B cell (primary cell): ENCODE data around the gene ZNF521. TPM values are rescaled to one million over a fixed set of nuclear protein-coding genes. Genes with fewer than 3 reads are reported as not detected.

Source experiments
- ATAC-seq: fragments of 200-7000 bp; cut with Tn5 transposase; one replicate; pipeline ENCODE4 v1.10.0; 2021; ENCODE audit warnings: low read depth, mild to moderate bottlenecking, moderate number of reproducible peaks, moderate library complexity
- CTCF ChIA-PET: fragments of 350-600 bp; sonication (Branson Sonifier 250); formaldehyde crosslinking; loops from one replicate; lab custom pipeline; 2021; ENCODE audit warnings: antibody characterized with exemption, inconsistent platforms; lab: Charles Lee
- POLR2A ChIA-PET: fragments of 350-600 bp; sonication (Branson Sonifier 250); formaldehyde crosslinking; loops from one replicate; lab custom pipeline; 2021; ENCODE audit warnings: antibody characterized with exemption; lab: Charles Lee
- DNase-seq: peaks from one replicate; pipeline ENCODE4 v3.0.0; 2013
- H2AFZ ChIP-seq: 2 replicates; pipeline ENCODE4 v1.6.1; 2012; ENCODE audit warnings: mild to moderate bottlenecking, low read depth, low read length; ENCODE audit not compliant: insufficient read depth, poor library complexity, severe bottlenecking
- H3K27ac ChIP-seq, 2 donors: 1 replicate in 1 of 2; 2 replicates in 1 of 2; pipeline ENCODE4 v1.5.1; 2012 to 2013; ENCODE audit warnings: low read length in 2 of 2, mild to moderate bottlenecking in 2 of 2, moderate library complexity in 1 of 2
- H3K27me3 ChIP-seq, 4 experiments: fragments of 200-600 bp in 1 of 4; sonication (generic) in 1 of 4; replicated peaks in 1 of 4; 1 replicate in 2 of 4; 2 replicates in 2 of 4; pipeline versions ENCODE4 v1.6.1 to v1.7.0; 2013 to 2016; ENCODE audit warnings: low read length in 3 of 4, mild to moderate bottlenecking in 2 of 4, mixed read lengths in 1 of 4, moderate library complexity in 1 of 4; ENCODE audit not compliant: insufficient read depth in 4 of 4, control insufficient read depth in 3 of 4; ENCODE audit errors: control extremely low read depth in 1 of 4
- H3K36me3 ChIP-seq, 2 experiments: replicated peaks in 1 of 2; 1 replicate in 1 of 2; 2 replicates in 1 of 2; pipeline versions ENCODE4 v1.6.1 to v1.7.1; 2013; ENCODE audit warnings: low read length in 1 of 2; ENCODE audit not compliant: insufficient read depth in 2 of 2, control insufficient read depth in 1 of 2; ENCODE audit errors: control extremely low read depth in 1 of 2, extremely low read depth in 1 of 2
- H3K4me1 ChIP-seq, 2 donors: fragments of 200-600 bp in 1 of 2; sonication (generic) in 1 of 2; 1 replicate in 1 of 2; 2 replicates in 1 of 2; pipeline versions ENCODE4 v1.5.1 to v1.6.1; 2013 to 2017; ENCODE audit warnings: low read length in 2 of 2; ENCODE audit not compliant: control insufficient read depth in 2 of 2, insufficient read depth in 2 of 2
- H3K4me2 ChIP-seq: replicated peaks from 2 replicates; pipeline ENCODE3; 2012; ENCODE audit warnings: mild to moderate bottlenecking, low read depth, low read length; ENCODE audit not compliant: poor library complexity, severe bottlenecking
- H3K4me3 ChIP-seq, 5 experiments: fragments of 200-600 bp in 1 of 5; sonication (generic) in 1 of 5; 1 replicate in 3 of 5; 2 replicates in 2 of 5; pipeline versions ENCODE4 v1.5.1 to v1.7.0; 2011 to 2016; ENCODE audit warnings: low read length in 4 of 5, mild to moderate bottlenecking in 4 of 5, low read depth in 2 of 5, control low read depth in 1 of 5, moderate library complexity in 1 of 5; ENCODE audit not compliant: insufficient read depth in 1 of 5; ENCODE audit errors: control extremely low read depth in 1 of 5, extremely low read depth in 1 of 5
- H3K79me2 ChIP-seq: fragments of 200-600 bp; sonication (generic); one replicate; pipeline ENCODE4 v1.6.0; 2016; ENCODE audit warnings: low read length; ENCODE audit not compliant: control insufficient read depth, insufficient read depth
- H3K9ac ChIP-seq: fragments of 200-600 bp; sonication (generic); 2 replicates; pipeline ENCODE4 v1.6.1; 2017; ENCODE audit warnings: mild to moderate bottlenecking, low read length, moderate library complexity
- H3K9me3 ChIP-seq, 3 donors: one replicate each; pipeline versions ENCODE4 v1.6.1 to v1.7.1; 2013; ENCODE audit warnings: low read length in 2 of 3; ENCODE audit not compliant: control insufficient read depth in 2 of 3, insufficient read depth in 1 of 3; ENCODE audit errors: control extremely low read depth in 1 of 3
- H4K20me1 ChIP-seq: 2 replicates; pipeline ENCODE4 v1.6.0; 2012; ENCODE audit warnings: mild to moderate bottlenecking, low read length; ENCODE audit not compliant: insufficient read depth, control insufficient read depth, poor library complexity, severe bottlenecking
- H3K27ac Mint-ChIP-seq: one replicate; pipeline ENCODE4 v1.8.0; 2021; ENCODE audit warnings: mixed read lengths
- H3K27me3 Mint-ChIP-seq: one replicate; pipeline ENCODE4 v1.8.0; 2021; ENCODE audit warnings: mixed read lengths
- H3K4me1 Mint-ChIP-seq: one replicate; pipeline ENCODE4 v1.8.0; 2021; ENCODE audit warnings: mixed read lengths
- H3K4me3 Mint-ChIP-seq: one replicate; pipeline ENCODE4 v1.8.0; 2021; ENCODE audit warnings: mixed read lengths
- H3K9me3 Mint-ChIP-seq: one replicate; pipeline ENCODE4 v1.8.0; 2022; ENCODE audit warnings: mixed read lengths; ENCODE audit not compliant: insufficient read depth
- EZH2 ChIP-seq: IDR thresholded peaks from 2 replicates; pipeline ENCODE4 v1.6.1; 2012; ENCODE audit warnings: borderline replicate concordance, low read depth, mild to moderate bottlenecking, moderate library complexity, low read length; ENCODE audit not compliant: insufficient read depth, poor library complexity, severe bottlenecking
- WGBS: methylation state at CpG from one replicate; pipeline ENCODE4 v1.1.5; 2013; ENCODE audit warnings: missing lambda C conversion rate; ENCODE audit not compliant: insufficient coverage; 5-methylcytosine and 5-hydroxymethylcytosine counted together
- intact Hi-C: fragments of 100-400 bp; cut with micrococcal nuclease; formaldehyde crosslinking; loops from one replicate; pipeline ENCODE4 v1.10.0; 2022
- polyA plus RNA-seq: library from polyadenylated mRNA; depleted of rRNA; stranded (reverse); fragments of >200 nt; gene quantifications from 2 replicates; pipeline ENCODE4 v1.2.3, GENCODE V29; 2012
- total RNA-seq, 2 donors: library from RNA; stranded (reverse); fragments of 120-200 nt in 1 of 2; gene quantifications; 1 replicate in 1 of 2; 2 replicates in 1 of 2; pipeline versions ENCODE4 v1.2.3 to v1.2.4, GENCODE V29; 2013 to 2022
- TF ChIP-seq, protein P1 (sequence below): fragments of 200-600 bp; IDR thresholded peaks from one replicate; pipeline ENCODE4 v1.8.0; 2022; ENCODE audit warnings: antibody characterized with exemption, mild to moderate bottlenecking

Gene ZNF521
- total and polyA plus RNA-seq, 2 donors (not counting 1 experiment from before 2014, with no cell fraction given) = 0.04 to 9.0 TPM

DNA sequence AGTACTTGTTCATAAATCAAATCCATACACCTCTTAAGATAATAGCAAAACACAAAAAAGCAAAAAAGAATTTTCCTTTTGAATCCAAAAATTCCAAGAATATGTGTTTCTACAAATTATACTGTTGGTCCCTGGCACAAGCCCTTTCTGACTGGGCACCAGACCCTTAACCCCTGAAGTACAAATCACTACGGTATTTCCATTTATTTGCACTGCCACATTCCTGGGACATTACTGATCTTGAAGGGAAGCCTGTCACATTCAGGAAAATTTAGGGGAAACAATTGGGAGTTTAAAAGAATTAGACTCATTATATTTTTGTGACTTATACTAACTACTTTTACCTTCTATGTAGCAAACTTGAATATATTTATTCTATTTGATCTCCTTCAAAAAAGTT lies 98.8 kb downstream of the ZNF521 start:
- Histone ChIP-seq H3K4me2 (no peak overlapping the region), H3K9me3 (no peaks in the 10 kb centered on the region), H3K27me3 (no peaks in the 10 kb centered on the region), H3K9ac (no peak overlapping the region), H4K20me1 (no peaks in the 10 kb centered on the region), H3K4me1 (no peaks in the 10 kb centered on the region), H3K79me2 (no peaks in the 10 kb centered on the region), H2AFZ (no peak overlapping the region), H3K27ac (no peak overlapping the region), H3K4me3 (no peak overlapping the region), H3K36me3 (no peaks in the 10 kb centered on the region)
- no peak overlapping the region for H3K4me3 Mint-ChIP-seq
- intact Hi-C loops = no loop called here
- no CpG with 5 or more reads among the region's 1 CpG for WGBS
- no peak for TF ChIP-seq EZH2
- TF ChIP-seq, protein P1, sequence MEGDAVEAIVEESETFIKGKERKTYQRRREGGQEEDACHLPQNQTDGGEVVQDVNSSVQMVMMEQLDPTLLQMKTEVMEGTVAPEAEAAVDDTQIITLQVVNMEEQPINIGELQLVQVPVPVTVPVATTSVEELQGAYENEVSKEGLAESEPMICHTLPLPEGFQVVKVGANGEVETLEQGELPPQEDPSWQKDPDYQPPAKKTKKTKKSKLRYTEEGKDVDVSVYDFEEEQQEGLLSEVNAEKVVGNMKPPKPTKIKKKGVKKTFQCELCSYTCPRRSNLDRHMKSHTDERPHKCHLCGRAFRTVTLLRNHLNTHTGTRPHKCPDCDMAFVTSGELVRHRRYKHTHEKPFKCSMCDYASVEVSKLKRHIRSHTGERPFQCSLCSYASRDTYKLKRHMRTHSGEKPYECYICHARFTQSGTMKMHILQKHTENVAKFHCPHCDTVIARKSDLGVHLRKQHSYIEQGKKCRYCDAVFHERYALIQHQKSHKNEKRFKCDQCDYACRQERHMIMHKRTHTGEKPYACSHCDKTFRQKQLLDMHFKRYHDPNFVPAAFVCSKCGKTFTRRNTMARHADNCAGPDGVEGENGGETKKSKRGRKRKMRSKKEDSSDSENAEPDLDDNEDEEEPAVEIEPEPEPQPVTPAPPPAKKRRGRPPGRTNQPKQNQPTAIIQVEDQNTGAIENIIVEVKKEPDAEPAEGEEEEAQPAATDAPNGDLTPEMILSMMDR = no peak
- DNase-seq (no peak), ATAC-seq (no peak)
- no peaks in the 10 kb centered on the region for H3K4me1 Mint-ChIP-seq
- no peak overlapping the region for H3K27ac Mint-ChIP-seq
- CTCF ChIA-PET = no interaction called here
- H3K27me3 Mint-ChIP-seq = peaks cover 10% of the 10 kb centered on the region
- POLR2A ChIA-PET = no interaction called here
- no peaks in the 10 kb centered on the region for H3K9me3 Mint-ChIP-seq

DNA sequence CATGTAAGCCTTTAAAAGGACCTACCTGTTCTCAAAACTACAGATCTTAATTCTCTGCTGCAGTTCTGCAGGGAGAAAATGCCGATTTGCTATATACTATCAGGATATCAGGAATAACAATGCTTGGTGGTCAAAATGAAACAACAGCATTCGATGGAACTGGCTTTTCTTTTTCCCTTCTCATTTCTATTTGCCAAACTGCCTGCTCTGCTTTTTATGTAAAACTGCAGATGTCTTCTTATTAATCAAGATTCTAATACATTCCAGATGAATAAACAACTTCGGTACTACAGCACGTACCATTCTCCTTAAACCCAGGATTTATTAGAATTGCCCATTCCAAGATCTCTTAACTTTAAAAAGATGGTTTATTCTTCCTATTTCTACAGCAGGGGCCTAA lies 100.9 kb downstream of the ZNF521 start:
- H3K36me3 ChIP-seq = no peaks in the 10 kb centered on the region
- no peak overlapping the region for H2AFZ ChIP-seq
- intact Hi-C loops = no loop called here
- H3K4me3 ChIP-seq = no peak overlapping the region
- no peaks in the 10 kb centered on the region for H3K9me3 ChIP-seq
- no peaks in the 10 kb centered on the region for H4K20me1 ChIP-seq
- no peak for ATAC-seq
- no peak for DNase-seq
- H3K27ac Mint-ChIP-seq = no peak overlapping the region
- no peak overlapping the region for H3K4me3 Mint-ChIP-seq
- H3K27me3 ChIP-seq = no peaks in the 10 kb centered on the region
- TF ChIP-seq EZH2 = no peak
- TF ChIP-seq, protein P1 = no peak
- H3K79me2 ChIP-seq = no peaks in the 10 kb centered on the region
- POLR2A ChIA-PET = no interaction called here
- CTCF ChIA-PET = no interaction called here
- no peaks in the 10 kb centered on the region for H3K4me1 Mint-ChIP-seq
- no peaks in the 10 kb centered on the region for H3K9me3 Mint-ChIP-seq
- peaks cover 10% of the 10 kb centered on the region for H3K27me3 Mint-ChIP-seq
- no peaks in the 10 kb centered on the region for H3K4me1 ChIP-seq
- WGBS = 100% methylated on average over 2 of the region's 4 CpGs
- no peak overlapping the region for H3K27ac ChIP-seq
- no peak overlapping the region for H3K9ac ChIP-seq
- H3K4me2 ChIP-seq = no peak overlapping the region
